DMS114 treated with DMSO at 0.1 percent for 48 hours (cell line): ENCODE results near the gene PLIN4.
"Not testable (repeated sequence)": the region's sequence is repeated elsewhere in the genome, so short reads cannot be mapped to it uniquely, and the experiment has no call there.

Experiments used
- DNase-seq: peaks from one replicate; lab custom pipeline; 2025; ENCODE audit not compliant: unreplicated experiment; lab: John Stamatoyannopoulos, UW

Gene PLIN4

GRCh38 chr19:4518345-4519171 is at the start of gene PLIN4:
TSS of gene PLIN4 (minus strand) at chr19:4518486. CDS start at chr19:4518272, 214 bp downstream.
- no peak for DNase-seq

- no peak for DNase-seq
Measured at GRCh38 chr19:4567584-4568071, 49.3 kb upstream of the PLIN4 start.

- no peak for DNase-seq
Measured at GRCh38 chr19:4566402-4567051, 48.2 kb upstream of the PLIN4 start.

- DNase-seq, result not testable (repeated sequence)
Measured at GRCh38 chr19:4563562-4563961, 45.3 kb upstream of the PLIN4 start.

- not testable (repeated sequence) for DNase-seq
Measured at GRCh38 chr19:4562085-4562484, 43.8 kb upstream of the PLIN4 start.

GRCh38 chr19:4559569-4559968 is 41.3 kb upstream of the PLIN4 start, which contains the start of gene SEMA6B:
TSS of gene SEMA6B (minus strand) at chr19:4559684. CDS start at chr19:4558457, 1,227 bp downstream.
- DNase-seq, result no peak

GRCh38 chr19:4557971-4558941 is 40.0 kb upstream of the PLIN4 start:
- DNase-seq, result no peak

DNA sequence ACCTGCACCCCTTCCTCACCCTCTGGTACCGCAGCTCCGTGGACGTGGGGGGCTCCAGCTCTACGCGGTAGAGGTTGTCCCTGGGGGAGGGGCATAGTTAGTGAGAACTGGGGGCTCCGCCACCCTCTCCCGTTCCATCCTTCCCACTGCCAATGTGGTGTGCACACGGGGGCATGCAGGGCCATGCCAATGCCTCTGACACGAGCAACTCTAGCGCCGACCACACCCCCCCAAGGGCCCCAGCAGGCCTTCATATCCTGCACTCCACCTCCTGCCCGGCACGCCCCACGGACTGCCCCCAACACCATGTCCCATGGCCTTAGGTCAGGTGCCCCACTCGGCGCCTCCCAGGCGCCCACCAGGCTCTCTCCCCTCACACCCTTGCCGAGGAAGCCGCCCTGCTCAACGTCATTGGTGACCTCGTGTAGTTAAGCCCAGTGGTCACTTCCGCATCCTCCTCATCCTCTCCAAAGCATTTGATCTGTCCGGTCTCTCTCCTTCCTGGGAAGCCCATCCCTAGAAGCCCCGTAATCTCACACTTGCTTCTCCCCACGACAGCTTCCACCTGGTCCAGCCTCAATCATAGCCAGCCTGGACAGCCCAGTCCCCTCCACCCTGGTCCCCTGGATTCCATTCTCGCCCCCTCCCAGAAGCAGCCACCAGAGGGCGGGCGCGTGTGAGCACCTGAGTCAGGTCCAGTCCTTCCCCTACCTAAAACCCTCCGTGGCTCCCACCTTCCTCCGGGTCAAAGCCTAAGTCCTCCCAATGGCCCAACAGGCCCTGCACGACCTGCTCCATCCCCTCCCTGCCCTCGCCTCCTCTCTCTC is 39.1 kb upstream of the PLIN4 start:
- no peak for DNase-seq

DNA sequence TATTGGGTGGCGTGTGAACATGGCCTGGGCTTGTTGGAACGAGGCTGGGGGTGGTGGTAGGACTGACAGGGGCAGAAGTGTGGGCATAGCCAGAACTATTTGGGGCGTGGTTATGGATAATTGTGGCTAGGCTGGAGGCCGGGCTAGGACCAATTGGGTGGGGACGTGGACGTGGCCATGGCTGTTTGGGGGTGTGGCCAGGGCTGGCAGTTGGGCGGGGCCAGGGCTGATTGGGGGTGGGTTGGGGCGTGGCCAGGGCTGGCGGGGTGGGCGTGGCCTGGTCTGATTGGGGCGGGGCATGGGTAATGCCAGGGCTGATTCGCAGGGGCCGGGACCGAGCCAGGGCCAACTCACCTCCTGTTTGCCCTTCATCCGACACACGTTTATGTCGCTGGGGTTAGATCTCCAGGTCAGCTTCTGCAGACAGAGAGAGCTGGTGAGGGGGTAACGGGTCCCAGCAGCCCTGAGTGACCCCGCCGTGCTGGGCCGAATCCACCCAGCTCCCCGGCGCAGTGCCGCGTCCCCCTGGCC is 38.4 kb upstream of the PLIN4 start:
- DNase-seq, result no peak

DNA sequence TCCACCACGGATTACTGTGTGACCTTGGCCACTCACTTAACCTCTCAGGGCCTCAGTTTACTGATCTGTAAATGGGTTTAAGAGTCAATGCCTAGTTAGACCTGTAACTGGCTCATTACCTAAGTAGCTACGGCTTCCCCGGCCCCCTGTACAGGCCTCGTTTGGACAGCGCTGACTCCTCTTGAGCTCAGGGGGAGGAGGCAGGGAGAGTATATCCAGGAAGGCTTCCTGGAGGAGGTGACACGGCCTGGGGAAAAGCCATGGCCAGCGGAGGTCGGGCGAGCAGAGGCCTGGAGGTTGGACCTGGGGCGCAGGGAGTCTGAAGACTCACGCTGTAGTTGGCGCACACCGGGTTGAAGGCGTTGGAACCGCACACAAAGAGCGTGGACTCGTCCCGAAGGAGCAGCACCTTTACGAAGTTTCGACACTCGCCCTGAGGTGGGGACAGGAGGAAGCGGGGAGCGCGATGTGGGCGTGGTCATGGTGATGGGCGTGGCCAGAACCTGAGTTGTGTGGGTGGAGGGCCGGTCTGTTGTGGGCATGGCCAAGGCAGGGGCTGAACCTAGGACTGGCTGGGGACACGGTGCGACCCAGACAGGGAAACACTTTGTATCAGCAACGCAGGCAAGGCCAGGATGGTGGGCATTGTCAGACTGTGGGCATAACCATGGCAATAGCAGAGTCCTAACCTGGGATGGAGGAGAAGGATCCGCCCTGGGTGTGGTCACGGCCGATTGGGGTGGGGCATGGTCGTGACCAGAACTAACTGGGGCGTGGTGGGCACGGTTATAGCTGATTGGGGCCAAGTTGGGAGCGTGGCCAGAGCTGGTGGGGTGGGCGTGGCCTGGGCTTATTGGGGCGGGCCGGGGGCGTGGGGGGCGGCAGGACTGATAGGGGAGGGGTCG is 37.6 kb upstream of the PLIN4 start:
- DNase-seq, result no peak

- DNase-seq, result no peak
Measured at GRCh38 chr19:4554717-4555116, 36.4 kb upstream of the PLIN4 start.

GRCh38 chr19:4553775-4554174 is 35.5 kb upstream of the PLIN4 start:
- no peak for DNase-seq

DNA sequence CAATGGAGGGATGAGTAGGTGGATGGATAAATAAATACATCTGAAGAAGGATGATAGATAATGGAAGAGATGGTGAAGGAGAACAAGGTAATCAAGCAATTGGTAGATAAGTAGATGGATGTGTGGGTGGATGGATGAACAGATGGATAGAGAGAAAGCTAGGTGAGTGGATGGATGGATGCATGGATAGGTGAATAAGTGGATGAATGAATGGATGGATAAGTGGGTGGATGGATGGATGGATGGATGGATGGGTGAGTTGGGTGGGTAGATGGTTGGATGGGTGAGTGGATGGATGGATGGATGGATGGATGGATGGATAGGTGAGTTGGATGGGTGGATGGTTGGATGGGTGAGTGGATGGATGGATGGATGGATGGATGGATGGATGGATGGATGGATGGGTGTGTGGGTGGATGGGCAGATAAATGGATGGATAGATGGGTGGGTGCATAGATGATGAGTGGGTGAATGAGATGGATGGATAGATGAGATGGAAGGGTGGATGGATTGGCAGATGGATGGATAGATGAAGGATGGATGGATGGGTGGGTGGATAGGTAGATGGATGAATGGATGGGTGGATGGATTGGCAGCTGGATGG is 34.9 kb upstream of the PLIN4 start:
- DNase-seq, result no peak

DNA sequence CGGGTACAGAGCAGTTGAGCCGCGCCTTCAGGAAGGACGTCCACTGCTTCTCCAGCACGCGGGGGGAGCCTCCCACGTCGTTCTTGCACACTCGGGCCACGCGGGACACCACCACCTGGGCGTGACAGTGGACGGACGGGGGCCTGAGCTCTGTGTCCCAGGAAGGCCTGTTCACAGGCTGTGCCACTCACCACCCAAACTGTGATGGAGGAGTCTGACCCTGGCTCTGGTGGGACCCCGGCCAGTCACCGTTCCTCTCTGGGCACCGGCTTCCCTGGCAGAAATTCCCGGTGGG is 34.2 kb upstream of the PLIN4 start:
- DNase-seq, result no peak

DNA sequence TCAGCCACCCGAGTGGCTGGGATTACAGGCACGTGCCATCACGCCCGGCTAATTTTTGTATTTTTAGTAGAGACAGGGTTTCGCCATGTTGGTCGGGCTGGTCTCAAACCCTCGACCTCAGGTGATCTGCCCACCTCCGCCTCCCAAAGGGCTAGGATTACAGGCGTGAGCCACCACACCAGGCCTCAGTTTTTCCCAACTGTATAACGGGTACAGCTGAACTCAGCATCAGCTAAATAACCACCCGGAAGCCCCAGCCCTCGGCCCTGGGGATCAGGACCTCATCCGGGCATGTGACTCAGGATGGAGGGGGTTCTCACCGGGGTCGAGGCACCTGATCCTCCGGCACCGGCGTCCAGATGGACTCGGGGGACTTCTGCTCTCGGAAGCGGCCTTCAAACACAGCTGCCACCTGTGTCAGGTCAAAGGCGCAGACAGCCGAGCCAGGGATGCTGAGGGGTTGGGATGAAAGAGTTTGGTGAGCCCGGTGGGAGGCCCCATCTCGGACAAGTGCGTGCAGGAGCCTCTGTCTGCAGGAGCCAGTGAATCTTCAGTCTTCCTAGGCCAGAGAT is 32.3 kb upstream of the PLIN4 start:
- no peak for DNase-seq

DNA sequence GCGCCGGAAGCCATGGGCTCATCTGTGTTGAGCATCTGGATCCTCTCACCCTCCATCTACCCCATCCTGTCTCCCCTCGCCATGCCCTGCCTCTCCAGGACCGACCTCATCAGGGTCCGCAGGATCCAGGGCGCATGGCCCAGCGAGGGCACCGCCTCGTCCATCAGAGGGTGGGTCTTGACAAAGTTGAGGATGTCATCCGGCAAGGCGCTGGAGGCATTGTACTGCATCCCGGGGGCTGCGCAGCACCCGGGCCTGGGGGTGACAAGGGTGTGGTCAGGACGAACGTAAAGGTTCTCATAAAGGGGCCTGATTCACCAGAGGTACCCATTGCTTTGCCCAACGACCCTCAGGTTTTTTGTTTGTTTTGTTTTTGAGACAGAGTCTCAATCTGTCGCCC is 31.7 kb upstream of the PLIN4 start:
- no peak for DNase-seq

- no peak for DNase-seq
Measured at GRCh38 chr19:4548238-4548584, 29.9 kb upstream of the PLIN4 start.
